Erythroblast (primary cell): ENCODE results near the gene UBASH3A.

Source experiments
- GATA1 ChIP-seq: IDR thresholded peaks from 2 replicates; pipeline ENCODE4 v1.6.1; 2011; ENCODE audit warnings: low read depth, mild to moderate bottlenecking, control low read depth, low read length, moderate library complexity
- POLR2A ChIP-seq: IDR thresholded peaks from 2 replicates; pipeline ENCODE4 v1.6.1; 2011; ENCODE audit warnings: mild to moderate bottlenecking, low read length

- TF ChIP-seq POLR2A (no peak), GATA1 (no peak)
These were observed 31.2 kb downstream of the UBASH3A start for GRCh38 chr21:42434884-42435283.
